ENCODE results near the gene ETV3L. TPM values are rescaled to one million over a fixed set of nuclear protein-coding genes. Genes with fewer than 3 reads are reported as not detected.

Gene ETV3L
- total and polyA plus RNA-seq, 2 of the 8 experiments (the other 6 are each of a cell fraction or from before 2014, with no cell fraction given) = 0.17 to 0.26 TPM

DNA sequence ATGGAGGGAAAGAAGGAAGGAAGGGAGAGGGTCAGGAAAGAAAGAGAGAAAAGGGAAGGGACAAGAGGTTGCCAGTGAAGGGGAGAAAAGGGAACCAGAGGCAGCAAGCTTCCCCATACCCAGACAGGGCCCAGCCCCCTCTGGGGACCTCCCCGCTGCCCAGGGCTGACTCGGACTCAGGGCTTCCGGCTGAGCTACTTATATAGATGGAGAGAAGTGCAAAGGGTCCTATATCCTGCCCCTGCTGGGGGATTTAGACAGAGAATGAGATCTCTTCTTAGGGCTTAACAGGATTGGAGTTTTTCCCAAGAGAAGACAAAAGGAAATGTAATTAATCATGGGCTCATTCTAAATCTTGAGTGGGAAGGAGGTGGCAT, at the start of gene ETV3L (continued):
- no peak for TF ChIP-seq POLR2AphosphoS5 (IDR thresholded peaks at IDR 0.05; ENCODE audit: low read depth, low read length)
- TF ChIP-seq PHF8 (conservative IDR thresholded peaks at IDR 0.05; ENCODE audit: low read depth, low read length) = no peak
- TF ChIP-seq GABPA (IDR thresholded peaks at IDR 0.05; ENCODE audit: borderline replicate concordance, insufficient read depth, low read length) = no peak
- TF ChIP-seq RFX5 (IDR thresholded peaks at IDR 0.05; ENCODE audit: borderline replicate concordance, low read depth, low read length) = no peak
- TF ChIP-seq HDAC2 (IDR thresholded peaks at IDR 0.05; ENCODE audit: borderline replicate concordance in 1 of 2, low read depth in 2 of 2, low read length in 2 of 2) = no peak
